ENCODE results near the gene GRIP2. TPM values are rescaled to one million over a fixed set of nuclear protein-coding genes. Genes with fewer than 3 reads are reported as not detected.

The GRIP2 gene
- total and polyA plus RNA-seq, 2 donors (not counting 3 experiments of a cell fraction or from before 2014, with no cell fraction given): not detected

GRCh38 chr3:14487086-14487485 is 53.1 kb downstream of the GRIP2 start:
- Histone ChIP-seq H4K20me1 (replicated peaks; ENCODE audit: control insufficient read depth, extremely low read depth, insufficient read depth, low read length) (no peaks in the 10 kb centered on the region), H3K9me3 (replicated peaks; ENCODE audit: control insufficient read depth, insufficient read depth, low read length) (no peaks in the 10 kb centered on the region), H3K79me2 (ENCODE audit: control insufficient read depth, insufficient read depth, low read length) (no peaks in the 10 kb centered on the region), H3K27ac (ENCODE audit: insufficient read depth, low read depth, low read length) (no peak overlapping the region), H3K27me3 (ENCODE audit: control insufficient read depth in 2 of 2, insufficient read depth in 2 of 2, low read length in 2 of 2) (no peaks in the 10 kb centered on the region), H3K9me1 (replicated peaks; ENCODE audit: control insufficient read depth, extremely low read depth, insufficient read depth, low read length) (no peaks in the 10 kb centered on the region), H3K4me2 (ENCODE audit: insufficient read depth, low read length) (no peak overlapping the region), H3K4me3 (replicated peaks in 1 of 3; ENCODE audit: insufficient read depth in 1 of 3, low read depth in 1 of 3, low read length in 3 of 3) (no peak overlapping the region), H3K4me1 (ENCODE audit: control insufficient read depth, extremely low read depth, insufficient read depth, low read length) (peaks cover 8% of the 10 kb centered on the region), H3K9ac (replicated peaks; ENCODE audit: extremely low read depth, insufficient read depth, low read length) (no peak overlapping the region), H2AFZ (ENCODE audit: low read depth, low read length) (no peak overlapping the region), H3K36me3 (ENCODE audit: control insufficient read depth in 2 of 2, extremely low read depth in 1 of 2, insufficient read depth in 2 of 2, low read length in 2 of 2) (peaks cover 3 to 5% of the 10 kb centered on the region in 2 experiments)
- intact Hi-C loops (cut with micrococcal nuclease) (no loop called here), dilution Hi-C loops (cut with MboI; ENCODE audit: extremely low pct_ligation_motif_present, low sequenced_read_pairs) (no loop called here)
- CTCF ChIA-PET: interaction anchor here (1.6 kb wide), 1 partner anchor 22 kb away, joined by 6 read pairs; no protein-coding TSS in a partner anchor
- POLR2A ChIA-PET: no interaction called here
- TF ChIP-seq CTCF (IDR thresholded peaks at IDR 0.05; ENCODE audit: extremely low read depth in 1 of 2, insufficient read depth in 1 of 2, low read depth in 1 of 2, low read length in 2 of 2) (no peak), MYC (IDR thresholded peaks at IDR 0.05; ENCODE audit: low read depth, low read length) (no peak), POLR2A (IDR thresholded peaks at IDR 0.05; ENCODE audit: low read depth, low read length) (no peak), FOS (IDR thresholded peaks at IDR 0.05; ENCODE audit: borderline replicate concordance, insufficient read depth, low read length) (no peak), EZH2 (IDR thresholded peaks at IDR 0.05; ENCODE audit: borderline replicate concordance, low read depth, low read length, severe bottlenecking) (no peak), POLR2AphosphoS5 (IDR thresholded peaks at IDR 0.05; ENCODE audit: insufficient read depth, low read depth, low read length) (no peak), JUN (IDR thresholded peaks at IDR 0.05; ENCODE audit: borderline replicate concordance, insufficient read depth, insufficient read length, low read depth) (no peak), GATA2 (IDR thresholded peaks at IDR 0.05; ENCODE audit: insufficient read depth, insufficient read length, low read depth, low read length) (no peak)
- TF ChIP-seq, protein P1, sequence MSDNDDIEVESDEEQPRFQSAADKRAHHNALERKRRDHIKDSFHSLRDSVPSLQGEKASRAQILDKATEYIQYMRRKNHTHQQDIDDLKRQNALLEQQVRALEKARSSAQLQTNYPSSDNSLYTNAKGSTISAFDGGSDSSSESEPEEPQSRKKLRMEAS (IDR thresholded peaks at IDR 0.05; ENCODE audit: insufficient read depth, insufficient read length): no peak
- FAIRE-seq (no peak), DNase-seq (ENCODE audit: low read depth, low spot score) (no peak)
- TSS peak; percentile 9 for BruUV-seq (replicated peaks)

Data from endothelial cell of umbilical vein (primary cell).